Breast epithelium (tissue), 4 donors: ENCODE measurements around the gene RPS10. TPM values are rescaled to one million over a fixed set of nuclear protein-coding genes. Genes with fewer than 3 reads are reported as not detected.
A peak's percentile ranks its signal among the peaks of the same experiment; 100 is the strongest.

ENCODE experiments used
- DNase-seq, 2 donors: peaks; one replicate each; pipeline ENCODE4 v3.0.0-alpha.2; 2019; ENCODE audit warnings: low spot score in 2 of 2
- H3K27ac ChIP-seq, 2 donors: fragments of 200-600 bp; sonication (generic) in 1 of 2; one replicate each; pipeline ENCODE4 v1.5.1; 2016 to 2019; ENCODE audit warnings: mild to moderate bottlenecking in 1 of 2
- H3K27me3 ChIP-seq, 2 donors: fragments of 200-600 bp; sonication (generic) in 1 of 2; one replicate each; pipeline versions ENCODE4 v1.5.1 to v1.6.0; 2017 to 2019; ENCODE audit warnings: control low read depth in 1 of 2, mild to moderate bottlenecking in 1 of 2
- H3K36me3 ChIP-seq: fragments of 200-600 bp; one replicate; pipeline ENCODE4 v1.5.1; 2019
- H3K4me1 ChIP-seq, 2 donors: fragments of 200-600 bp; sonication (generic); one replicate each; pipeline ENCODE4 v1.5.1; 2016 to 2019; ENCODE audit warnings: control low read depth in 1 of 2
- H3K4me3 ChIP-seq, 3 donors: fragments of 200-600 bp; sonication (generic); 1 replicate in 2 of 3; 2 replicates in 1 of 3; pipeline ENCODE4 v1.5.1; 2016 to 2019; ENCODE audit warnings: mild to moderate bottlenecking in 3 of 3, moderate library complexity in 2 of 3
- H3K9me3 ChIP-seq, 2 donors: fragments of 200-600 bp; sonication (generic) in 1 of 2; one replicate each; pipeline ENCODE4 v1.5.1; 2016 to 2019; ENCODE audit warnings: control low read depth in 1 of 2
- POLR2A ChIP-seq: fragments of 450-650 bp; IDR thresholded peaks from one replicate; pipeline ENCODE4 v1.6.1; 2016; ENCODE audit warnings: antibody characterized with exemption, mild to moderate bottlenecking, moderate library complexity
- POLR2AphosphoS5 ChIP-seq, 3 donors: sonication (generic); formaldehyde crosslinking; IDR thresholded peaks; one replicate each; pipeline ENCODE4 v1.6.1; 2017; ENCODE audit warnings: antibody characterized with exemption in 3 of 3
- intact Hi-C: fragments of 100-400 bp; cut with DNase I; formaldehyde crosslinking; loops from one replicate; pipeline ENCODE4 v1.15.1; 2023; ENCODE audit warnings: low total_unique reads
- total RNA-seq, 3 donors: library from RNA; depleted of rRNA; stranded (reverse); fragments of >200 nt; gene quantifications; one replicate each; pipeline ENCODE4 v1.1.0, GENCODE V29; 2016
- TF ChIP-seq, protein P1 (sequence below), 3 donors: fragments of 450-650 bp; IDR thresholded peaks; one replicate each; pipeline ENCODE4 v1.5.1; 2016 to 2017; ENCODE audit warnings: antibody characterized with exemption in 3 of 3, mild to moderate bottlenecking in 3 of 3, moderate library complexity in 3 of 3

The RPS10 gene
- total RNA-seq: 1,000 to 10,000 TPM; 2,573 to 5,786 (median 4,399) TPM

GRCh38 chr6:34425498-34426410 lies at the start of gene RPS10:
Gene RPS10, minus strand, starts transcription at chr6:34426069. Its CDS starts 848 bp downstream, at chr6:34425221.
- peak within 1 kb of the TSS; percentile 59 to 95 (median 79) for H3K4me3 ChIP-seq
- peak within 1 kb of the TSS; percentile 89 to 90 for H3K27ac ChIP-seq
- no peaks in the 10 kb centered on the region for H3K36me3 ChIP-seq
- H3K27me3 ChIP-seq: no peaks in the 10 kb centered on the region
- intact Hi-C loops: no loop called here
- peak; percentile 83 to 90 for DNase-seq
- TF ChIP-seq, protein P1, sequence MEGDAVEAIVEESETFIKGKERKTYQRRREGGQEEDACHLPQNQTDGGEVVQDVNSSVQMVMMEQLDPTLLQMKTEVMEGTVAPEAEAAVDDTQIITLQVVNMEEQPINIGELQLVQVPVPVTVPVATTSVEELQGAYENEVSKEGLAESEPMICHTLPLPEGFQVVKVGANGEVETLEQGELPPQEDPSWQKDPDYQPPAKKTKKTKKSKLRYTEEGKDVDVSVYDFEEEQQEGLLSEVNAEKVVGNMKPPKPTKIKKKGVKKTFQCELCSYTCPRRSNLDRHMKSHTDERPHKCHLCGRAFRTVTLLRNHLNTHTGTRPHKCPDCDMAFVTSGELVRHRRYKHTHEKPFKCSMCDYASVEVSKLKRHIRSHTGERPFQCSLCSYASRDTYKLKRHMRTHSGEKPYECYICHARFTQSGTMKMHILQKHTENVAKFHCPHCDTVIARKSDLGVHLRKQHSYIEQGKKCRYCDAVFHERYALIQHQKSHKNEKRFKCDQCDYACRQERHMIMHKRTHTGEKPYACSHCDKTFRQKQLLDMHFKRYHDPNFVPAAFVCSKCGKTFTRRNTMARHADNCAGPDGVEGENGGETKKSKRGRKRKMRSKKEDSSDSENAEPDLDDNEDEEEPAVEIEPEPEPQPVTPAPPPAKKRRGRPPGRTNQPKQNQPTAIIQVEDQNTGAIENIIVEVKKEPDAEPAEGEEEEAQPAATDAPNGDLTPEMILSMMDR (IDR thresholded peaks at IDR 0.05): no peak
- peak; percentile 68 for TF ChIP-seq POLR2A
- peak; percentile 42 to 79 (median 78) for TF ChIP-seq POLR2AphosphoS5 (IDR thresholded peaks at IDR 0.05)
- H3K4me1 ChIP-seq: peaks cover 0 to 9% of the 10 kb centered on the region in 2 donors
- H3K9me3 ChIP-seq: no peaks in the 10 kb centered on the region

GRCh38 chr6:34475238-34475682 lies 49.4 kb upstream of the RPS10 start:
- Histone ChIP-seq H3K36me3 (no peaks in the 10 kb centered on the region), H3K27me3 (no peaks in the 10 kb centered on the region), H3K4me1 (no peaks in the 10 kb centered on the region), H3K27ac (no peak overlapping the region), H3K9me3 (no peaks in the 10 kb centered on the region), H3K4me3 (no peak overlapping the region)
- intact Hi-C loops: no loop called here
- DNase-seq: no peak
- no peak for TF ChIP-seq POLR2AphosphoS5 (IDR thresholded peaks at IDR 0.05)

DNA sequence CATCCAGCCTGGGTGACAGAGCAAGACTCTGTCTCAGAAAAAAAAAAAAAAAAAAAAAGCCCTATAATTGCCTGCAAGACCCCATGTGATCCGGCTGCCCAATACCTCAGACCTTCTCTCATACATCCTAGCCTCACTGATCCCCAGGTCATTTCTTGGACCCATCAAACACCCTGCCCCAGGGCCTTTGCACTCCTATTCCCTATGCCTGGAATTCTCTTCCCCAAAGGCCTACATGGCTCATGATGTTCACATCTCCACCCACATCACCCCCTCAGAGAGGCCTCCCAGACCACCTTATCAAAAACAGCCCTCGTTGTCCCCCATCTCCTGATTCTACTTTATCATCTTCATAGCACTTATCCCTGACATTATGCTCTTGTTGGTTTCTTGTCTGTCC lies 48.9 kb upstream of the RPS10 start:
- Histone ChIP-seq H3K36me3 (no peaks in the 10 kb centered on the region), H3K9me3 (no peaks in the 10 kb centered on the region), H3K27ac (no peak overlapping the region), H3K4me3 (no peak overlapping the region), H3K4me1 (no peaks in the 10 kb centered on the region), H3K27me3 (no peaks in the 10 kb centered on the region)
- intact Hi-C loops: no loop called here
- TF ChIP-seq POLR2AphosphoS5 (IDR thresholded peaks at IDR 0.05): no peak
- TF ChIP-seq, protein P1 (IDR thresholded peaks at IDR 0.05): no peak
- TF ChIP-seq POLR2A: no peak
- no peak for DNase-seq

- intact Hi-C loops: no loop called here
- no peak overlapping the region for H3K27ac ChIP-seq
- no peaks in the 10 kb centered on the region for H3K4me1 ChIP-seq
- no peak for DNase-seq
- H3K4me3 ChIP-seq: no peak overlapping the region
- no peaks in the 10 kb centered on the region for H3K36me3 ChIP-seq
- TF ChIP-seq POLR2AphosphoS5 (IDR thresholded peaks at IDR 0.05): no peak
- TF ChIP-seq POLR2A: no peak
- TF ChIP-seq, protein P1 (IDR thresholded peaks at IDR 0.05): no peak
- H3K27me3 ChIP-seq: no peaks in the 10 kb centered on the region
- H3K9me3 ChIP-seq: no peaks in the 10 kb centered on the region
Measured at GRCh38 chr6:34473967-34474366, 48.1 kb upstream of the RPS10 start.

DNA sequence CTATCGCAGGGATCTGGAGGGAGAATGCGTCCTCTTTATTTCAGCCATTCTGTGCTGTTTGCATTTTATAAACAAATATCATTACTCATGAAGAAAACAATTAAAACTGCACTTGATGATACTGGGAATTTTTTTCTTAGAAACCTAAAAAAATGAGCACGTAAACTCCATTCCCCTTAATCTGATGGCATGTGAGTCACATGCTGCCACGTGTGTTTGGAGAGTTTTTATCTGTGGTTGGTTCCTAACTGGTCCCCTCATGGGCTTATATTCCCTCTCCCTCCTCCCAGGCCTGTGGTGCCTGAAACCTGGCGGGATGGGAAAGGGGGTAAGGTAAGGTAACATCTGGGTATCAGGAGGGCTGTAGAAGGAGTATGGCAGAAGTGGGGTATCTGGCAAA lies 46.6 kb upstream of the RPS10 start:
- no peaks in the 10 kb centered on the region for H3K27me3 ChIP-seq
- no peaks in the 10 kb centered on the region for H3K36me3 ChIP-seq
- H3K9me3 ChIP-seq: no peaks in the 10 kb centered on the region
- no peak overlapping the region for H3K4me3 ChIP-seq
- intact Hi-C loops: no loop called here
- no peak overlapping the region for H3K27ac ChIP-seq
- DNase-seq: no peak
- H3K4me1 ChIP-seq: no peaks in the 10 kb centered on the region
- TF ChIP-seq, protein P1 (IDR thresholded peaks at IDR 0.05): no peak
- TF ChIP-seq POLR2A (no peak), POLR2AphosphoS5 (IDR thresholded peaks at IDR 0.05) (no peak)
